Effector memory CD4-positive, alpha-beta T cell (primary cell): ENCODE measurements around the gene TREML1.
"Not testable (repeated sequence)": the region's sequence is repeated elsewhere in the genome, so short reads cannot be mapped to it uniquely, and the experiment has no call there.

Source experiments
- DNase-seq, 3 donors: peaks; one replicate each; pipeline ENCODE4 v3.0.0-alpha.2; 2020
- H3K27ac ChIP-seq: 2 replicates; pipeline ENCODE4 v1.7.0; 2013; ENCODE audit warnings: mild to moderate bottlenecking, low read length, moderate library complexity; ENCODE audit not compliant: insufficient read depth, poor library complexity, severe bottlenecking
- H3K27me3 ChIP-seq: replicated peaks from 2 replicates; pipeline ENCODE4 v1.7.0; 2013; ENCODE audit warnings: mild to moderate bottlenecking, low read length; ENCODE audit not compliant: insufficient read depth, control insufficient read depth, poor library complexity, severe bottlenecking
- H3K36me3 ChIP-seq: 2 replicates; pipeline ENCODE4 v1.7.0; 2013; ENCODE audit warnings: mild to moderate bottlenecking, low read length, moderate library complexity; ENCODE audit not compliant: control insufficient read depth, insufficient read depth
- H3K4me1 ChIP-seq: 2 replicates; pipeline ENCODE4 v1.7.0; 2013; ENCODE audit warnings: low read length, mild to moderate bottlenecking; ENCODE audit not compliant: control insufficient read depth, insufficient read depth, poor library complexity, severe bottlenecking
- H3K4me3 ChIP-seq: 2 replicates; pipeline ENCODE4 v1.7.0; 2013; ENCODE audit warnings: low read length, low read depth, mild to moderate bottlenecking; ENCODE audit not compliant: insufficient read depth, poor library complexity, severe bottlenecking
- H3K9me3 ChIP-seq: 2 replicates; pipeline ENCODE4 v1.7.0; 2013; ENCODE audit warnings: mild to moderate bottlenecking, low read length, moderate library complexity; ENCODE audit not compliant: control insufficient read depth

TREML1 gene

DNA sequence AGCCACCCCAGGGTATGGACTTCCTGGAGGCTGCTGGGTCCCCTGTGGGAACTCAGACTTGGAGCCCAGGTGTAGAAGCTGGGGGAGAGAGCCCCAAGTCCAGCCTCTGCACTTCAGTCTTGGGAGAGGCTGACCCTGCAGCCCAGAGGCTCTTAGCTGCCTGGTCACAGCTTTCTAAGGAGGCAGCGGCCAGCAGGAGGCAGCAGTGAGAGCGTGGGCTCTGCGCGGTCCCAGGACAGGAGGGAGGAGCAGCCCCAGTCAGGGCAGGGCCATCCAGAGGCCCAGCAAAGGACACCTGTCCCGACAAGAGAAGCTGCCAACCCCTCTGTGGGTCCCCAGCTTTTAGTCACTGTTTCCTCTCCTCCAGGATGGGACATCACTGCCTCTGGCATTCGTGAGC lies 37.4 kb upstream of the TREML1 start:
- no peak for DNase-seq
- Histone ChIP-seq H3K27me3 (no peaks in the 10 kb centered on the region), H3K9me3 (no peaks in the 10 kb centered on the region), H3K4me3 (no peak overlapping the region), H3K27ac (no peak overlapping the region), H3K4me1 (peaks cover 6% of the 10 kb centered on the region), H3K36me3 (peaks cover 7% of the 10 kb centered on the region)

DNA sequence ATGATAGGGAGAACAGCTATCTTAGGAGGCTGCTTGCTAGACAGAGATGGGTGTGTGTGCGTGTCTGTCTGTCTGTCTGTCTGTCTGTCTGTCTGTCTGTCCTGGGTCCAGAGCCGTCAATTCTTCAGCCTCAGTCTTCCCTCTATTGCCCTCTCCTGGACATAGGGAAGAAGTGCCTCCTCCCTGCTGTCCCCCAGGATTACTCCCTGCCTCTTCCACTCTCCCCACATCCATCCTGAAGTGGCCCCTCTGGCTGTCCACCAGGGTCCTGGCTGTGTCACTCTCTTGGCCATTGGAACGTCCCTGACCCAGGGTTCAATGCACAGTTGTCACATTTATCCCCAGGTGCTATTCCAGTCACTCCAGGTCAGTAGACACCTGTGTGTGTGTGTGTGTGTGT lies 36.6 kb upstream of the TREML1 start:
- Histone ChIP-seq H3K9me3 (no peaks in the 10 kb centered on the region), H3K4me1 (peaks cover 6% of the 10 kb centered on the region), H3K36me3 (peaks cover 7% of the 10 kb centered on the region), H3K4me3 (no peak overlapping the region), H3K27me3 (no peaks in the 10 kb centered on the region), H3K27ac (no peak overlapping the region)
- DNase-seq: no peak

DNA sequence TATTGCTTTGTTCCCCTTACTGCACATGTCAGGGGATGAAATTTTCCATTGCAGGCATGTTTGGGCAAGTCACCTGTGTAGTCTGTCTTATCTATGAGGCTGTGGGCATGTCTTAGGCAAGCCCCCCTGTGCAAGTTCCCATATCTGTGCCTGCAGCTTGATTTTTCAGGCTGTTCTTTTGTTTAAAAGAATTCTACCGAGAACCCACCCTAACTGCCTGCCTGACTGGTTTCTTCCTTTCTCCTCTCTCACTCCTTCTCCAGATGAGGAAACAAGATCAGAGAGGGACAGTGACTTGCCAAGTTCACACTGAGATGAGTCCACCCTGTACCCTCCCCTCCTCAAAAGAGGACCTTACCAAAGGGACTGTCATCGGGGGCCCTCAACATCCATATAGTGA lies 35.8 kb upstream of the TREML1 start:
- Histone ChIP-seq H3K9me3 (no peaks in the 10 kb centered on the region), H3K27ac (no peak overlapping the region), H3K4me3 (no peak overlapping the region), H3K36me3 (peaks cover 7% of the 10 kb centered on the region), H3K4me1 (peaks cover 6% of the 10 kb centered on the region), H3K27me3 (no peaks in the 10 kb centered on the region)
- DNase-seq: no peak

DNA sequence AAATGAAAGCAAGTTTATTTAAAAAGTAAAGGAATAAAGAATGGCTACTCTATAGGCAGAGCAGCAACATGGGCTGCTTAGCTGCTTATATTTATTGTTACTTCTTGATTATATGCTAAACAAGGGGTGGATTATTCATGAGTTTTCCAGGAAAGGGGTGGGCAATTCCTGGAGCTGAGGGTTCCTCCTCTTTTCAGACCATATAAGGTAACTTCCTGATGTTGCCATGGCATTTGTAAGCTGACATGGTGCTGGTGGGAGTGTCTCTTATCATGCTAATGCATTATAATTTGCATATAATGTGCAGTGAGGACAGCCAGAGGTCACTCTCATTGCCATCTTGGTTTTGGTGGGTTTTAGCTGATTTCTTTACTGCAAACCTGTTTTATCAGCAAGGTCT lies 34.9 kb upstream of the TREML1 start:
- not testable (repeated sequence) for H3K27me3 ChIP-seq, H3K4me3 ChIP-seq, H3K9me3 ChIP-seq, DNase-seq, H3K27ac ChIP-seq, H3K4me1 ChIP-seq, H3K36me3 ChIP-seq

DNA sequence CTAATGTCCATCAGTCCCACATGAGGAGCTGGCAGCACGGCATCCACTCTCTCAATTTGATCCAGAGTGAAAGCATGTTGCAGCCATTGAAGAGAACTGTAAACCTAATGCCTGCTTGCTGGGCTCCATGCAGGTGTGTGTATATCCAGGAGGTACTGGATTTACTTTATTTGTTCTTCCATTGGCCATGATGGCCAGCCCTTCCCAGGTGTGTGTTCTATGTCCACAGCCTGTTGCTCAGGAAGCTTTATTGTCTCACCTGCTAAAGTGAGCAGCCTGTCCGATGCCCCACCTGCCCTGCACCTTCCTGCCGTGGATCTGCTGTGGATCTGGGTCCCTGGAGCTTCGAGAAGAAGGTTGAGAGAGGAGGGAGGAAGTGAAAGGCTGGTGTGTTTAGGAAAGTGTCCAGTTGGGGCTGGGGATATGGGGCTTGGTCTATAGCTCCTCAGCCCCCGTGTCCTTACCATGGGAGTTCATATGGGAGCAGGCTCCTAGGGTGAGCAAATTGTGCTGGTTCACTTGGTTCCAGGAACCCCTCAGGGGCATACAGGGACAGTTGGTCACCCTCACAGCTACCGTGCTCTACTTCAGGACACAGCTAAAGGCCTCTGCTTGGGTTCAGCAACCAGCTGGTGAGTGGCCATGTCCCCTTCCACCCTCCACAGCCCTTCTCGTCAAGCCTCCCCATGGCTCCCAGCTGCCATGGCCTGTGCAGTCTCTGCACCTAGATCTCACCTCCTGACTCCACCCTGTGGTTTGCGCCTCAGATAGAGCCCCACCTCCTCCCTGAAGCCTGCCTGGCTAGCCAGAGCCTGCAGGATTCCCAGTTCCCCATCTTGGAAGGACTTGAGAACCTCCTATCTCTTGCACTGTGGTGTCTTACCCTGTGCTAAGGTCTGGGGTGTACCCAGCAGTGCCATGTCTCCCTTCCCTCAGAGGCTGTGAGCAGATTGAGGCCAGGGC lies 34.1 kb upstream of the TREML1 start:
- Histone ChIP-seq H3K4me3 (no peak overlapping the region), H3K36me3 (no peaks in the 10 kb centered on the region), H3K27me3 (no peaks in the 10 kb centered on the region), H3K27ac (no peak overlapping the region), H3K9me3 (no peaks in the 10 kb centered on the region), H3K4me1 (peaks cover 6% of the 10 kb centered on the region)
- no peak for DNase-seq

DNA sequence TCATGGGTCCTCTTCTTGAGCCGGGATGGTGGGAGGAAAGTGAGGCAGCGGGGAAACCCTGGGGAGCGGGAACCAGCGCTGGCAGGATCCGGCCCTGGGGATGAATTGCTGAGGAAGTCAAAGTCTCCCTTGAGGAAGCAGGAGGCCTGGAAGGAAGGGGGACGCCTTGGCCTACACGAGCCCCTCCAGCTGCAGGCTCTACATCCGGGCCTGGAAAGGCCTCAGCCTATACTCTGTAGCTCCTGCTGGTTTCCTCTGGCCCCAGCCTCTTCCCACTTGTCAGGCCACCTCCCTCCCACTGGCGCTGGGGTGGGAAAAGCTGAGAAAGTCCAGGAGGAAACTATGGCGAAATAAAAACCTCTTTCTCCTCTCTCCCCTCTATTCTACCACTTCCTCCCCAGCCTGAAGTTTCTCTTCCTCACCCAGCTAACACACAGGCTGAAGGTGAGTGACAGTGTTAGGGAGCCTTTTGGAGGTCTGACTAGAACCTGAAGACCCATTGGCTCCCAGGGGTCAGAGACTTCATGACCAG lies 31.9 kb upstream of the TREML1 start:
- no peaks in the 10 kb centered on the region for H3K9me3 ChIP-seq
- H3K4me1 ChIP-seq: no peaks in the 10 kb centered on the region
- no peaks in the 10 kb centered on the region for H3K36me3 ChIP-seq
- H3K4me3 ChIP-seq: no peak overlapping the region
- no peak for DNase-seq
- H3K27me3 ChIP-seq: no peaks in the 10 kb centered on the region
- no peak overlapping the region for H3K27ac ChIP-seq

DNA sequence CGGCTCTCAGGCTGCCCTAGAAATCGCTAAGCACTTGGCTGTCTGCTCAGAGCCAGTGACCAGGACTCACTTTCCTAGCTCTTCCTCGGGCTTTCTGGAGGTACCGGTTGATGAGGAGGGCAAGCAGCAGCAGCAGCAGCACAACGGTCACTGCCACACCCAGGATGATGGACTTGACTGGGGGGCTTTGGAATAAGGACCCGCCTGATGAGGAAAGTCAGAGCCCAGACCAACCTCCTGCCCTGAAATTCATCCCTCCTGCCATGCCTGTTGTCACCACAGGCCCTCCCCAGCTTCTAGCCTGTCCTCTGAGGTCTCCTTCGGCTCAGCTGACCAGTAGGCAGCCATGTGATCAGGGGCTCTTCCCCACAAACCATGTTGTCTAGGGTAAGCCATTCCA lies 30.6 kb upstream of the TREML1 start:
- no peaks in the 10 kb centered on the region for H3K9me3 ChIP-seq
- no peak overlapping the region for H3K27ac ChIP-seq
- no peaks in the 10 kb centered on the region for H3K27me3 ChIP-seq
- H3K36me3 ChIP-seq: no peaks in the 10 kb centered on the region
- H3K4me3 ChIP-seq: no peak overlapping the region
- H3K4me1 ChIP-seq: no peaks in the 10 kb centered on the region
- DNase-seq: no peak

DNA sequence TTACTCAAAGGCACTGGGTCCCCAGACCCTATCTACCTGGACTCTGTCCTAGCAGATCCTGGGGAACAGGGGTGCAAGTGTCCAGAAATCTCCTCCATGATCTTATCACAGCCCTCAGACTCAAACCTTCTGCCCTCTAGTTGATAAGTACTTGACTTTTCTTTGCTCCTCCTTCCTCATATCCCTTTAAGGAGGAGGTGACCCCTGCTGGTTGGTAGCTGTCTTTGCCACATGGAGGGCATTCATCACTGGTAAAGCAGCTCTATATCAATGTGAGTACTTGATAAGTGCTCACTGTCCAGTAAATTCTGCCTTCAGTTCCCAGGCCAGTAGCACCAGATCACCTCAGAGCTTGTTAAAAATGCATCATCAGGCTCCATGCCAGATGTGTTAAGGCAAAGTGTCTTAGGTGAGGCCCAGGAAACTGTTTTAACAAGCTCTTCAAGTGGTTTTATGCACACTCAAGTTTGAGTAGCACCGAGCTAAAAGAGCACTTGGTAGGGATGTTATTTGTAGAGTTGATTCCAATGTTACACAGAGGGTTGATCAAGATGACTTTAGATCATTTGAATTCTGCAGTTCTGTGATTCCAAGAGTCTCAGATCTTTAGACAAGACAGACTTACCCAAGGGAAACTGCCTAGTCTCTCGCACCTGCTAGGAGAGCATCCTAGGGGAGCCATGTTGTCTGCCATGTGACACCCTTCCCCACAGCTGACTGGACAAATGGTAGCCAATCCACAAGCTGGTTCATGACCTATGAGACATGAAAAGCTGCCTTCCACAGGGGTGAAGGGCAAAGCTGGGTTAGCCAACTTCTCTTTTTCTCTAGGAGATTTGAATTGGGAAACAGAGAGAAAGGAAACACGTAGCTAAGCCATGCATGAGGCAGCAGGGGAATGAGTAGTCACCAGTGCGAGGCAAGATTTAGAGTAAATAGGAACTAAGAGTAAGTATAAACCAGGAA lies 28.2 kb upstream of the TREML1 start:
- Histone ChIP-seq H3K4me3 (no peak overlapping the region), H3K9me3 (no peaks in the 10 kb centered on the region), H3K4me1 (no peaks in the 10 kb centered on the region), H3K27ac (no peak overlapping the region), H3K27me3 (no peaks in the 10 kb centered on the region), H3K36me3 (no peaks in the 10 kb centered on the region)
- DNase-seq: peak in 2 of 3 donors; percentile 8 to 21

DNA sequence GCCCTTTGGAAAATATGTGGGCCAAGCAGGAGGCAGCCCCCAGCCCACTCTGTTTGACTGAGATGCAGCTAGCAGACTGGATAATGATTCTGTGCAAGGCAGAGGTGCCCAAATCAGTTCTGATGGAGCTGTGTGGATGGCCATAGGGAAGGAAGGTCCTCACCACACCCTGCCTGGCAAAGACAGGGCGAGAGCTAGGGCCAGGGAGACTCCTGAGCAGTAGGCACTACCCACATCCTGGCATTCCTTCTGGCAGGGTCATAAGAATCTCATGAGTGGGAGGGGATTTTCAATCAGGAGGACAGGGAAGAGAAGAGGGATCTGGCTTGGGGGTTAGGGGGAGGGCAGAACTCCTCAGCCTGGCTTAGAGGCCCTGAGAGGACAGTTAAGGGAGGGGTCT lies 27.4 kb upstream of the TREML1 start:
- Histone ChIP-seq H3K9me3 (no peaks in the 10 kb centered on the region), H3K36me3 (no peaks in the 10 kb centered on the region), H3K27ac (no peak overlapping the region), H3K4me3 (no peak overlapping the region), H3K4me1 (no peaks in the 10 kb centered on the region), H3K27me3 (no peaks in the 10 kb centered on the region)
- DNase-seq: no peak
